ENCODE data around the gene LRRC63.
"Not testable (repeated sequence)": the region's sequence is repeated elsewhere in the genome, so short reads cannot be mapped to it uniquely, and the experiment has no call there.

The LRRC63 gene

DNA sequence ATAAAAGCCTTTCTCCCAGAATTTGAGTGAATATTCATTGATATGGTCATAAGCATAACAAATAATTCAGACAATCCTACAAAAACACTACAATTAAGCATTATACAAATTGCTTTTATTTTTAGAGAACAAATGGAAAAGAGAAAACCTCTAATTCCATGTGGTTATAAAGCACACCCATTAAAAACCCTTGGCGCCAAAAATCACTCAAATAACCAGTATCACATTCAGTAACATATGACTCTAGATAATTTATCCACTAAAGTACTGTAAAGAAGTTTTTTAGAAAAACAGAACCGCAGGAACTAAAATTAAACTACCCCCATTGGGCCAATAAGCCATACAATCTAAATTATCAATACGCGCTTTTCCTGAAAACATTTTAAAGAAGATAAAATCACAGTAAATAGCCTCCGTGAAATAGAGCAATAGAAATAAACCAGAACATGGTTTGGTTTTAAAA is 30.3 kb upstream of the LRRC63 start:
- no peak for DNase-seq (ENCODE audit: low read depth, low spot score)

DNA sequence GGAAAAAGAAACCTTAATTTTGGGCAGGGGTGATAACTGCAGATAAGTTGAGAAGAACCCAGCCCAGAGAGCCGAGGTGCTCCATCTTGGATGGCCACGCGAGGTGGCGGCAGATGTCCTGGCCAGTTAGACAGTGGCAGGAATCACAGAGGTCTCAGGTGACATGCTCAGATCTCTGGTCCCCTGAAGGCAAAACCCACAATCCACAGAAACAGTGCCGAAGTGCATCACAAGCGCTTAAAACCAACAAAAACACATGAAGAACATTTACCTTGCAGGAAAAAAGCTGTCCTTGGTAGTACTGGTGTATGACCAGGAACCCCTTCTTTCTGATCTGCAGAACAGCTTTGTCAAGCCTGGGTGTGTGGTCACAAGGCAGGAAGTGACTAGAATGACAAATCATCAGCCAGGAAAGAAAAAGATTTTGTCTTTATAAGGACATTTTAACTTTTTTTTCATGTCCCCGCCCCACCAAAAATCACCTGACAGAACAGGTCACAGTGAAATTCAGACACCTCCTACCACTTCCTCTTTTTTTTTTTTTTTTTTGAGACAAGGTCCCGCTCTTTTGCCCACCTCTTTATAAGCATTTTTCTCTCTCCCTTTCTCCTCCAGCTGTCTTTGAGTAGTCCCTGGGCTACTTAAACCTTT is 29.8 kb upstream of the LRRC63 start, which contains the start of gene LCP1:
Gene LCP1 (minus strand): TSS at position 338 of the 651 bp plus-strand sequence. CDS start 22,515 bp downstream, outside the sequence.
- DNase-seq (ENCODE audit: low read depth, low spot score) = no peak

DNA sequence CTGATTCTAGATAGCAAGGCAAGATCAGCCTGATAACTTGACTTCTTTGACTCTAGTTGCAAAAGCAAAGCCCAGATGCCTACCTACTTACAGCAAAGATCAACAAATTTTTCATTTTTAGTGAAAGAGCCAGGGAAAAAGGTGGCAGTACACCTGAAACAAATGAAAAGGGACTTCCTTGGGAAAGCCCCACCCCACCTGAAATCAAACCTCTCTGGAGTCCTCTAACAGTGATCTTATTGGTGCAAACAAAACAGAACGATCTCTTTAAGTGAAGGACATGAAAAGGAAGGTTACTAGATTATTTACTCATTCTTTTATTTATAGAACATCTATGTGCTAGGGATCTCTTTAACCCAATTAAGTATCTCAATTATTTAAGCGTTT is 29.2 kb upstream of the LRRC63 start:
- no peak for DNase-seq (ENCODE audit: low read depth, low spot score)

DNA sequence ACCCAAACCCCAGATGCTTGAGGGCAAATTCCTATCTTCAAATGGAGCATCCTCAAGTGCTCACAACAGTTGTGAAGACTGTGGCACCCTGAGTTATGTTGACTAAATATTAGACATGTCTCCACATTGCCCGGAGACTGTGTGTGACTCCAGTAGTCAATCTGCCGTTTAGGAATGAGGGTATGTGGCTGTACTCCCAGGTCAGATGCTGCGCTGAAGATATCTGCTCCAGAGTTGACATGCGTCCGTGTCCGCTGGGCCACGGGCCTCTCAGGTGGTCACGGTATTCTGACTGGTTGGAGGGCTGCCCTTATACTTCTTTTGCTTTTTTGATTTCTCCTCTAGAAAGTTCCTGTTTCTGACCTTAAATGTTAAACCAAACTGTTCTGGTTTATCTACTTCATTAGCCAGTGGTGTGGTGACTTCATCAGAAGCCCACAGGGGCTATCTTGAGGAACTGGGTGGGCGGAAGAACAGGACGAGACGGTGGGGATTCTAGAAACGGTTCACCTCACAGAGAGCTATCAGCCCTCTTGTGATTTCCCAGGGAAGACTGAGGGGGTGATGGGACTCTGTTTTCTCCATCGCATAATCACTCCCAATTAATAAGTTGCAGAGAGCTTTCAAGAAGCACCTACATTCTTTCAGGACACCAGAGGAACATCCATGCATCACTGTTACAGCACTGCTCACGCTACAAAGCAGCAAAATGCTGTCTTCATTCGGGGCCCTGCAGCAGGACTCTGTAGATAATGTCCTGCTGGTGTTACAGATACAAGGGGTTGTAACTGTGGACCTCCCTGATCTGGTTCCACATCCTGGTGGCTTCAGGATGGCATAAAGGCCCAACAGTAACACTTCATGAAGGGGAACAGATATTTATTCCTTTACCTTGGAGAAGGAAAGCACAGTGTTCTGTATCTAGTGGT is 28.4 kb upstream of the LRRC63 start:
- no peak for DNase-seq (ENCODE audit: low read depth, low spot score)

DNA sequence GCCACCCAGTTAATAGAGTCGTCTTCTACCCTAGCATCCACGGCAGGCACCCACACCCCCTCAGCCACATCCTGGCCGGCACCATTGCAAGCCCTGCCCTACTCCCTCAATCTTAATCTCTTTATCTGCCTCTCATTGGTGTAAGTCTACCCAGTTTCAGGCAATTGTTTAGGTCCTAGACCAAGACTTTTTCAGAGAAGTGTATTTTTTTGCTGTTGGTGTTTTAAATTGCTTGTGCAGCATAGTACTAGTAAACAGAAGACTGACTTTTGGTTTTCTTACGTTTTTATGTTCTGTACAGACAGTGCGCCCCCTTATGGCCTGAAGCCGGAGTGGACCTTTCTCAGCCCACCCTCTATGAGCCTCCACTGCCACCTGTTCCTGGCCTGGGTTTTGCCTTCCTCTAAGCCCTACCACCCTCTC is 27.4 kb upstream of the LRRC63 start:
- no peak for DNase-seq (ENCODE audit: low read depth, low spot score)

DNA sequence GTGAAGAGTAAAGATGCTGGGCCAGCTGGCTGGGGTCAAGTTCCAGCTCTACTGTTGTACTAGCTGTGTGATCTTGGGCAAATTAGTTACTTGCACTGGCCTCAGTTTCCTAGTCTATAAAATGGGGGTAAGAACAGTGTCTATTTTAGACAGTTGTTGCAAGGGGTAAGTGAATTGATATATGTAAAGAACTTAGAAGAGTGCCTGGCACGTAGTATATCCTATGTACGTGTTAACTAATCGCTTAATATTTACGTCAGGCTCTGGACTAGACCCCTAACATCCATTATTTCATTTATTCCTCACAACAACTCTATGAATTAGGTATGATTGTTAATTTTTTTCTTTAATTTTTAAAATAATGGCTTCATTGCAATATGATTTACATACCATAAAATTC is 26.1 kb upstream of the LRRC63 start:
- DNase-seq (ENCODE audit: low read depth, low spot score) = no peak

DNA sequence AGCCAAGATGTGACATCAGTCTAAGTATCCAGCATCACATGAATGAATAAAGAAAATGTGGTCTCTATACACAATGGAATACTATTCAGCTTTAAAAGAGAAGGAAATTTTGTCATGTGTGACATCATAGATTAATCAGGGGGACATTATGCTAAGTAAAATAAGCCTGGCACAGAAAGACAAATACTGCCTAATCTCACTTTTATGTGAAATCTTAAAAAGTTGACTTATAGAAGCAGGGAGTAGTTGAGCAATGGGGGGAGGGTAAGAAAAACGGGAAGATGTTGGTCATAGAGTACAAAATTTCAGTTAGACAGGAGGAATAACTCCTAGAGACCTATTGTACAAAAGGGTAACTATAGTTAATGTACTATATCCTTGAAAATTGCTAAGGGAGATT is 19.3 kb upstream of the LRRC63 start:
- no peak for DNase-seq (ENCODE audit: low read depth, low spot score)

DNA sequence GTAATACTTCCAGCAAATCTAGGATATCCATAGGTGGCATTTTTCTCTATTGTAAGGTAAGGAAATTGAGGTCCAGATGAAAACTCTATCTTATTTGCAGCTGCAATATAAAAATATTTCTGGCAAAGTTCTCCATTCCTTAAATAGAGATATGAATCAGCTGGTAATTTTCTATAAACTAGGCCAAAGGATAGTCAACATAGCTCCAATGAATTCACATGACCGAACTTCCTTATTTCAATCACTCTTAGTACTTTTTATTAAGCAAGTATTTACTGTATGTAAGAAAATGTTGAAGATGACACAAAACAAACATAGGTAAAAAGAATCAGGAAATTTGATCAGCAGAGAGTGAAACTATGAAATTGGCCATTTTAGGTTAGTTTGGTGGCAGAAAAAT is 16.7 kb upstream of the LRRC63 start:
- DNase-seq (ENCODE audit: low read depth, low spot score) = no peak

DNA sequence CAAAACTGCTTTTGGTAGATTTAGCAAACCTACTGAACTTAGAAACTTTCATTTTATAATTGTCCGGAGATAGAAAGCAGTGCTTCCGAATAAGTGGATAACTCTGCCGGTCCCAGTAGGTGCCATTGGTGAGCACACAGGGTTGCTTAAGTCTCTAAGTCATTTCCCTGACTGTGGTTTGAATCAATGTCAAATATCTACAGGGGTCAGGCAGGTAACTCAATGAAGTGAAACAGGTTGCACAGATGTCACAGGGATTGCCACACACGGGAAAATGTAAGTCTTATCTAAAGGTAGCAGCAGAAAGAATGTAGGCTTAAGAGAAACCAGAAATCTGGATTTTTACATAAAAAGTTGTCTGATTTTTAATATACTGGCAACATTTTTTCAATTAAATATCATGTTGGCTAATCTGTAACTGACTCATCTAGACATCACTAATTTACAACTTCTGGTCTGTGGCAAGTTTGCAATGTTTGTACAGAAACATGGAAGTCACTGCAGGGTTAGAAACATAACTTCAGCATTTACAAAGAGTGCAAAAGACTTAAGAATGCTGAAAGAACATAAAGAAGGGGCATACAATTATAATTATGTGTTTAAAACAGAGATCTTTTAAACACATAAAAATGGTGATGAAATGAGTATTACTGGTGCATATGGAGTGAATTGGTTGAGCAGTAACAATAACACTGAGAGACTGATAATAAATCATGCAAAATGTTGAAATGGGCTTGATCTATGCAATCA is 14.3 kb upstream of the LRRC63 start:
- DNase-seq (ENCODE audit: low read depth, low spot score) = no peak

DNA sequence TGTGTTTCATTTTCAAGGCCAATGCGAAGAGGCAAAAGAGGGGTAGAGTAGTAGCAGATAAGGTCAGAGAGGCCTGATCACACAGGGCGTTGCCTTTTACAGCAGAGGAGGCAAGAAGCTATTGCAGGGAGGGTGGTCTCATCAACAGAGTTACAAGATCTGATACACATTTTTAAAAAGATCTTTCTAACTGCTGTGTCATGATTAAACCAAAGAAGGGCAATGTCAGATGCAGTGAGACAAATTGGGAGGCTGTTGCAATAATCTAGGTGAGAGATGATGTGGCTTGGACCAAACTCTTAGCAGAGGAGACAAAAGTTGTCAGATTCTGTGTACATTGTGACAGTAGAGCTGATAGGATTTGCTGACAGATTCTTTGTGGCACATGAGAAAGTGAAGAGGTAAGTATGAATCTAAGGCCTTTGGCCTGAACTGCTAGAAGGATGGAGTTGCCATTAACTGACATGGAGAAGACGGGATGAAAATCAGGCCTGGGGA is 13.0 kb upstream of the LRRC63 start:
- no peak for DNase-seq (ENCODE audit: low read depth, low spot score)

DNA sequence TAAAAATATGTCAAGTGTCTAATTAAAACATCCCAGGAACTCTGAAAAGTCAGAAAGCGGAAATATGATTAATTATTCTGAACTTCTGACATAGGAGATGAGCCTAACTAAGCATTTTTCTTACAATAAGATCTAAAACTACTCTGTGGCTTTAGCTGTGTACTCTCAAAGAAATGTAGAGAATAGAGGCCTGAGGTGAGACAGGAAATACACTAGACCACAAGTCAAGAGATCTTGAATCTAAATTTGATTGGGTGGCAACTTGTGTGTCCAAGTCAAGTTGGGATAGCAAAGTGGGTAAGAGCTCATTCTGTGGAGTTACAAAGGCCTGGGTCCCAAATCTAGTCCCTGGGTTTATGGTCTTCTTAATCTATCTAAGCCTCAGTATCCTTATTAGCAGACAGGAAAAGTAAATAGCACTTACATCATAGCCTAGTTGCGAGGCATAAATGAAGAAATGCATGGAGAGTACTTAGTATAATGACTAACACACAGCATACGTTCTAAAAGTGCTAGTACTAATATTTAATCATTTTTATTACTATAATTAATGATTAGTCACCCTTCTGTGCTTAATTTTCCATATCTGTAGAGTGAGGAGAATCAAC is 9.4 kb upstream of the LRRC63 start:
- no peak for DNase-seq (ENCODE audit: low read depth, low spot score)

DNA sequence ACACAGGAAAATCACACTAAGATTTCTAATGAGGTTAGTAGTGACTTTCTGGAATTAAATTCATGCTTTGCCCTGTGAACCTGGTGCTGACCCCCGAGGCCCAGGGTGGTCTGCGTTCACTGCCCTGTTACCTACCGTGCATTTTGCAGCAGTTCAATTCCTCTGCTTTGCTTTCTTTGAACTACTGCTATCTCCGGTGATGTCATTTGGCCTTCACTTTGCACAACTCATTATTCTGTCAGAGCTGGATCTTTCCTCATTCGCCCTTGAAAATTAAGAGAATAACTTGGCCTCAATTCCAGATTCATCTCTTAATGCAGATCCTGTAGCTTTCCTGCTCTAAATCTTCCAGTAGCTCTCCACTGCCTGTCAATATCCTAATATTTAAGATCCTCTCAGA is 8.8 kb upstream of the LRRC63 start:
- DNase-seq (ENCODE audit: low read depth, low spot score) = no peak

DNA sequence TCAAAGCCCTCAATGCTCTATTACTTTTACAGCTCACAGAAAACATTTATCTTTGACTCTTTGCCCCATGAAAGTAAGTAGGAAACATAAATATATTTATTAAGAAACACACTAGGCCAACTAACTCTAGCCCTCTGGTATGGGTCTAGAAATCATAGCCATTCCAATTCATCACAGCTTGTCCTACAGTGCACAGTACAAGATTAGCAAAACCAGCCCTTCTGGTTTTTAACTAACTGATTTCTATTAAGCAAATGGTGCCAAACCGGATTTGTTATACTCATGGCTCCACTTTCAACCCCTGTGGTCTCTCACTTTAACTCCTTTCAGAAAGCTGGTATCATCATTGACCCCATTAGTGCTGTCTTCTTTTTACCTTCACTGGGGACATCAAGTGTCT is 5.6 kb upstream of the LRRC63 start:
- DNase-seq (ENCODE audit: low read depth, low spot score) = no peak

DNA sequence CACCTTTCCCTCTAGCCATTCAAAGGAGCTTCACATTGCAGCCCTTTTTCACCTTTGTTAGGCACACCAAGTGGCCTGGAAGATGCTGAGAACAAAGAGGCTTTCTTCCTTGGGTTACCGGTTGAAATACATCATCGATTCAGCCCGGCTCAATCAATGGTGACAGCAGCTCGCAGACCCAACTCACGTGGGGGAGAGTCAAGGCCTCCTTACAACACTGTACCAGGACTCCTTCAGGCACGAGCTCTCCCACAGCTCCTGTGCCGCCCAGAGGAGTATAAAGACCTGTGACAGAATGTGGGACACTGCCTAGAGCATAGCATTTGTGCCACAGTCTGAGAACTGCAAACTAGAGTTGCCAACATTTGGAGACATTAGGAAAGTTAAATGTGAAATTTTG is 3.9 kb upstream of the LRRC63 start:
- no peak for DNase-seq (ENCODE audit: low read depth, low spot score)

DNA sequence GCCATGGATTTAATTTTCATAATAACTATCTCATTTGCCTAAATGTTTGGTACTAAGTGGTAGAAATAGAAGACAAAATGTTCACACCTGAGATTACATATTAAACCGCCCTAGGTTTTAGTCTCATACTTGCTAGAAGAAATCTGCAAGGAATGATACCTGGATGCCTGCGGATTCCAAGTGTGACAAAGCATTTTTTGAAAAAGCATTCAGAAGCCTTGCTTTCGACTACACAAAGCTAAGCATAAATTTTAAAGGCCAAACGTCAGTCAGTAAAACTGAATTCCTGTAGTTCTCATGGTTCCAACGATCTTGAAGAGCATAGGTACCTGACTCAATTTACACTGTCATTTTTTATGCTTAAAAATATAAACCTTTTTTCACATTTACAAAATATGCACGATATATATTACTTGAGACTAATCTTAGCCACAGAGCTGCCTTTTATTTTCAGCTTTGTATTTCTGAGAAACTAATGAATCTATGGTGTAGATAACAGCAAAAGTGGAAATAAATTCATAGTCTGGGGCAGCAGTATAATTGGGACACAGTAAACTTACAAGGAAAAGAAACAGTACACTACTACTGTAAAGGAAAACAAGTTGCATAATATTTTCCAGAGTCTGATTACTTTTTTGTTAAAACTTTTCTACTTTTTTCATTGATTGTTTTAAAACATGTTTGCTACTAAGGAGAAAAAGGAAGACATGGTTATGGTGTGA is 1.2 kb upstream of the LRRC63 start:
- no peak for DNase-seq (ENCODE audit: low read depth, low spot score)

DNA sequence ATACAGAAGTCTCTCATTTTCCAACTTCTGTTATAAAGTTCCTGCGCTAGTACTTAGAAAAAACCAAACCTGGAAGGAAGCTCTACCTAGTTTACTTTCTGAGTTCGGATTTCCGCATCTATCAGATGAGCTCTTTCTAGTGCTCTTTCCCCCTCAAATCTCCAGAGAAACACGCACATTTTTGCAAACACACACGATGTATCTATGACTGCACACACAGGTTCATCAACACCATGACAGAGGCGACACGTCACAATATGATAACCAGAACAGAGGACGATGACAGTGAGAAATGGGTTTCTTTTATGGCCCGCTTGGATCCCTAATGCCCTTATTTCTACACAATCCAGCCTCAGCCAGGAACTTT is 629 bp upstream of the LRRC63 start:
- peak; percentile 5 for DNase-seq (ENCODE audit: low read depth, low spot score)

DNA sequence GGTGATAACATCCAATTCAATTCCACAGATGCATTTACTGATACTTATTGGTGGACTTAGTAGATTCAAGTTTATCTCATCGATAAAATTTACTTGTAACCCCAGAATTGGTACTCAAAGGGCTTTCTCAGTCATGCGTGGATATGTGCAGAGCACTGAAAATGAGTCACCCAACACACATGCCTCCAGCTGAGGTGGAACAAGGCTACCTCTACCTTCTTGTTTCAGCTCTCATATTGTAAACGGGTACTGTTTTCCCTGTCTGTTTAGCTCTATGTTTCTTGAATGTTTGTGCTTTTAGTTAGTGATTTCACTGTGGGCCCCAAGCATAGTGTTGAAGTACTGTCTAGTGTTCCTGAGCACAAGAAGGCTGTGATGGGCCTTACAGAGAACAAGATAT is 1.5 kb downstream of the LRRC63 start:
- no peak for DNase-seq (ENCODE audit: low read depth, low spot score)

DNA sequence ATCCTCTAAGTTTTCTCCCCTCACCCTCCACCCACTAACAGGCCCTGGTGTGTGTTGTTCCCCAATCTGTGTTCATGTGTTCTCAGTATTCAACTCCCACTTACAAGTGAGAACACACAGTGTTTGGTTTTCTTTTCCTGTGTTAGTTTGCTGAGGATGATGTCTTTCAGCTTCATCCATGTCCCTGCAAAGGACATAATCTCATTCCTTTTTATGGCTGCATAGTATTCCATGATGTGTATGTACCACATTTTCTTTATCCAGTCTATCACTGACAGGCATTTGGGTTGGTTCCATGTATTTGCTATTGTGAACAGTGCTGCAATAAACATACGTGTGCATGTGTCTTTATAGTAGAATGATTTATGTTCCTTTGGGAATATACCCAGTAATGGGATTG is 3.0 kb downstream of the LRRC63 start:
- not testable (repeated sequence) for DNase-seq (ENCODE audit: low read depth, low spot score)

DNA sequence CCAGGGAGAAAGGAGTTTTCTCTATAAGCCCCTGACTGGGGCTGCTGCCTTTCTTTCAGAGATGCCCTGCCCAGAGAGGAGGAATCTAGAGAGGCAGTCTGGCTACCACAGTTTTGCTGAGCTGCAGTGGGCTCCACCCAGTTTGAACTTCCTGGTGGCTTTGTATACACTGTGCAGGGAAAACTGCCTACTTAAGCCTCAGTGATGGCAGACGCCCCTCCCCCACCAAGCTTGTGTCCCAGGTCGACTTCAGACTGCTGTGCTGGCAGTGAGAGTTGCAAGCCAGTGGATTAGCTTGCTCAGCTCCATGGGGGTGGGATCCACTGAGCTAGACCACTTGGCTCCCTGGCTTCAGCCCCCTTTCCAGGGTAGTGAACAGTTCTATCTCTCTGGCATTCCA is 8.5 kb downstream of the LRRC63 start:
- not testable (repeated sequence) for DNase-seq (ENCODE audit: low read depth, low spot score)

DNA sequence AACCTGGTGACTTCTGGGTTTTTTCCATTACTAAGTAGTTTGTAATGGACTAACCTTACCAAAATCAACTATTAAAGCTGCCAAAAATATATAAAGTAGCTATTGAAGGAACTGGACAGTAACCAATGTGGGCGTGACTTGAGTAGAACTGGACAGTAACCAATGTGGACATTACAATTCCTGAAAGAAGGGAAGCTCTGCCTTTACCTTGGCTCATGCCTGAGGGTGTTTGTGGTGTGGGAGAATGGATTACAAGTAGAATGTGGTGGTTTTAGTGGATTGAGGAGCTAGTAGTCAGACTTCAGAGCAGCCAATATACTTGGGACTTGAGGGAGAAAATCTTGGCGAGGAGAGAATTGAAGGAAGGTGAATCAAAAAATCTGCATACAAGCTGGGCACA is 17.5 kb downstream of the LRRC63 start:
- DNase-seq (ENCODE audit: low read depth, low spot score) = peak; percentile 1

DNA sequence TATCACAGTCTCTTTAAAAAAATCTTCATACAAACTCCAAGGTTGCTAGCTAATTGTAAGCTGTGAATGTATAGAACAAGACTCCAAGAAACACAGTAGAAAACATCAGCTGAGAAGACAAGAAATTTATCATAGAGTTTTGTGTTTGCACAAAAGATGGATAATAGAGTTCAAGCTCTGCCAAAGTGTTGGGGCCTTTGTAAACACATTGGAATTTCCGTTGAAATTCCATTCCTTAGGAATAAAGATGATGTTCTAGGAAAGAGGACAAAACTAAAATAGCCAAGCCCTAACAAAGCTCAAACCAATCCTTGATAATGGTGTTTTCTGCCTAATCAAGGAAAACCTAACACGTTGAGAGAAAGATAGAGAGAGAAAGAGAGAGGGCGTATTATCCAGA is 20.6 kb downstream of the LRRC63 start:
- peak; percentile 7 for DNase-seq (ENCODE audit: low read depth, low spot score)
